ENCODE measurements around the gene MAP6. TPM values are rescaled to one million over a fixed set of nuclear protein-coding genes. Genes with fewer than 3 reads are reported as not detected.

Gene MAP6
- total and polyA plus RNA-seq, 2 of the 13 experiments (the other 11 are each of a cell fraction or from before 2014, with no cell fraction given): 0.04 TPM; not detected in 1

DNA sequence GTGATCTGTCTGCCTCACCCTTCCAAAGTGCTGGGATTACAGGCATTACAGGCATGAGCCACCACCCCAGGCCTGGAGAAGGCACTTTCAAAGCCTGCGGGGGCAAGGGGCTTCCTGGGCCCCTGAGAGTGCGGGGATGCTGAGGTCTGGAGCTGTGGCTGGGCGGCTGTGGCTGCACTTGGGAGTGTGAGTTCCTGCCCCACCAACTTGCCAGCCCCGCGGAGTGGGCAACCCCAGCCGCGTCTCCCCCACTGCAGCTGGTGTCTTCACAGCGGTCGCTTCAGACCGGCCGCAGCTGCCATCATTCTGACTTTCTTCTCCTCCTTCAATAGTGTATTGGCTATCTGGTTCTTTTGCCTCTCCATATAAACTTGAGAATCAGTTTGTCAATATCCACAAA lies 10.7 kb upstream of the MAP6 start:
- in situ Hi-C loops (cut with HindIII; ENCODE audit: extremely low pct_ligation_motif_present, low pct_unique_long_range_greater_than_20kb) (no loop called here), intact Hi-C loops (cut with micrococcal nuclease; ENCODE audit: unreplicated experiment) (no loop called here)
- Histone ChIP-seq H3K9me3 (ENCODE audit: low read length) (no peaks in the 10 kb centered on the region), H3K9ac (ENCODE audit: insufficient read depth, low read depth, low read length) (no peak overlapping the region), H3K27me3 (ENCODE audit: control insufficient read depth in 1 of 2, insufficient read depth in 2 of 2, low read length in 2 of 2) (peaks cover 0 to 4% of the 10 kb centered on the region in 2 experiments; a peak in 1 of 5 replicates), H3K36me3 (replicated peaks in 1 of 2; ENCODE audit: control insufficient read depth in 1 of 2, insufficient read depth in 2 of 2, low read length in 2 of 2) (no peaks in the 10 kb centered on the region; a peak in 1 of 5 replicates), H3K4me2 (ENCODE audit: low read depth, low read length) (no peak overlapping the region), H3K4me1 (ENCODE audit: insufficient read depth, low read length) (no peaks in the 10 kb centered on the region), H3K79me2 (ENCODE audit: insufficient read depth, low read length) (no peaks in the 10 kb centered on the region), H4K20me1 (ENCODE audit: insufficient read depth, low read length) (no peaks in the 10 kb centered on the region), H3K27ac (ENCODE audit: extremely low read length, insufficient read depth, low read length) (no peak overlapping the region), H3K4me3 (replicated peaks in 1 of 3; ENCODE audit: insufficient read depth in 1 of 3, low read depth in 2 of 3, low read length in 3 of 3) (no peak overlapping the region), H2AFZ (ENCODE audit: low read length) (no peak overlapping the region)
- BruUV-seq (replicated peaks): no TSS peak
- ChIA-PET POLR2A (no interaction called here), CTCF (ENCODE audit: low intra/inter-chr PET ratio, low total read pairs) (no interaction called here)
- WGBS (ENCODE audit: low lambda C conversion rate): 60% methylated on average over 6 of the region's 11 CpGs
- FAIRE-seq (no peak), DNase-seq (ENCODE audit: low spot score) (no peak), ATAC-seq (no peak)
- TF ChIP-seq ZNF34 (CRISPR knock-in tag; IDR thresholded peaks at IDR 0.05; ENCODE audit: borderline replicate concordance): no peak
- no peak for TF ChIP-seq ZNF550 (CRISPR knock-in tag; IDR thresholded peaks at IDR 0.05; ENCODE audit: borderline replicate concordance)
- no peak for TF ChIP-seq CENPT (CRISPR knock-in tag; IDR thresholded peaks at IDR 0.05; ENCODE audit: low read depth)
- TF ChIP-seq ZNF747 (CRISPR knock-in tag; IDR thresholded peaks at IDR 0.05; ENCODE audit: borderline replicate concordance): no peak
- TF ChIP-seq CBX2 (IDR thresholded peaks at IDR 0.05; ENCODE audit: low read depth, low read length): no peak
- TF ChIP-seq CBX2 (CRISPR knock-in tag; IDR thresholded peaks at IDR 0.05; ENCODE audit: low read depth): no peak
- TF ChIP-seq ZNF775 (CRISPR knock-in tag; IDR thresholded peaks at IDR 0.05; ENCODE audit: borderline replicate concordance): no peak
- no peak for TF ChIP-seq MED8 (CRISPR knock-in tag; IDR thresholded peaks at IDR 0.05; ENCODE audit: insufficient replicate concordance)
- TF ChIP-seq DBP (CRISPR knock-in tag; IDR thresholded peaks at IDR 0.05; ENCODE audit: not compliant biosample characterization): no peak
- TF ChIP-seq MXD4 (CRISPR knock-in tag; IDR thresholded peaks at IDR 0.05): no peak
- no peak for TF ChIP-seq TFDP1 (CRISPR knock-in tag; IDR thresholded peaks at IDR 0.05; ENCODE audit: borderline replicate concordance)
- no peak for TF ChIP-seq KDM6A (CRISPR knock-in tag; IDR thresholded peaks at IDR 0.05; ENCODE audit: low read depth)
- no peak for TF ChIP-seq RXRB (CRISPR knock-in tag; IDR thresholded peaks at IDR 0.05; ENCODE audit: borderline replicate concordance)
- TF ChIP-seq NONO (IDR thresholded peaks at IDR 0.05): no peak
- TF ChIP-seq NONO (CRISPR knock-in tag; conservative IDR thresholded peaks at IDR 0.05): no peak
- TF ChIP-seq ZNF142 (CRISPR knock-in tag; IDR thresholded peaks at IDR 0.05): no peak
- no peak for TF ChIP-seq ZNF383 (CRISPR knock-in tag; IDR thresholded peaks at IDR 0.05; ENCODE audit: borderline replicate concordance)
